DOHH2 (cell line): Measurements from ENCODE around the gene TBL1X.

ENCODE experiments used
- EZH2phosphoT487 ChIP-seq: fragments of 200-600 bp; sonication (generic); IDR thresholded peaks from 2 replicates; pipeline ENCODE4 v1.6.1; 2017; ENCODE audit warnings: borderline replicate concordance, mild to moderate bottlenecking, antibody characterized with exemption, low read length, moderate library complexity, mixed read lengths
- TF ChIP-seq, protein P1 (sequence below): fragments of 200-600 bp; sonication (generic); IDR thresholded peaks from one replicate; pipeline ENCODE4 v1.5.1; 2014; ENCODE audit warnings: antibody characterized with exemption, mild to moderate bottlenecking, low read depth, low read length; ENCODE audit not compliant: poor library complexity, severe bottlenecking

DNA sequence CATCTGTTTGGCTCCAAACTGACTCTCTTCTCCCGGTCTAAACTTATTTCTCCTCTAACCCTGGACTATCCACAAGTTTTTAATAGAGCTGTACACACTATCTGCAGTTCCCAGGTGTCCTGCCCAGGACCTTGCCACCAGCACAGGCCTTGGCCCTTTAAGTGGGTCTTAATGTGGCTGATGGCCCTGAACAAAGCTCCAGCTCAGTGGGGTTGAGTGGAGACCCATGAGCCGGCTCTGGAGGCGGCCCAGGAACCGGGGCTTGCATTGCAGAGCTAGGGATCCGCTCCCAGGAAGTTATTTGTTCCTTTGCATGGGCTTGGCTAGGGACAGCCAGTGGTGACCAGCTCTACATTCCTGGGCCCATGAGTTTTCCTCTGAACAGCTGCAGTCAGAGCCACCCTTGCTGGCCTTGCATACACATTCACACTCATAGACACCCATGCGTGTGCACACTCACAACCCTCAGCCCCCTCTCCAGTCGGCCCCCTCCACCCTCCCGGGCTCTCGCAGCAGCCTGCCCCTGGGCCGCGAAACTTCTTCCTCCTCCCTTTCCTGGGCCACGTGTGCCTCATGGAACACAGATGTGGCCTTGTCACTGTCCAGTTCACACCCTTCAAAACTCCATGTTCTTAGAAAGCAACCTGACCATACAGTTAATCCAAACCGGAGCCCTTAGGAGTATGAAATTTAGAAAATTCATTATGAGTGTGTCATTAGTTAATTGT is 242.6 kb downstream of the TBL1X start:
- TF ChIP-seq, protein P1, sequence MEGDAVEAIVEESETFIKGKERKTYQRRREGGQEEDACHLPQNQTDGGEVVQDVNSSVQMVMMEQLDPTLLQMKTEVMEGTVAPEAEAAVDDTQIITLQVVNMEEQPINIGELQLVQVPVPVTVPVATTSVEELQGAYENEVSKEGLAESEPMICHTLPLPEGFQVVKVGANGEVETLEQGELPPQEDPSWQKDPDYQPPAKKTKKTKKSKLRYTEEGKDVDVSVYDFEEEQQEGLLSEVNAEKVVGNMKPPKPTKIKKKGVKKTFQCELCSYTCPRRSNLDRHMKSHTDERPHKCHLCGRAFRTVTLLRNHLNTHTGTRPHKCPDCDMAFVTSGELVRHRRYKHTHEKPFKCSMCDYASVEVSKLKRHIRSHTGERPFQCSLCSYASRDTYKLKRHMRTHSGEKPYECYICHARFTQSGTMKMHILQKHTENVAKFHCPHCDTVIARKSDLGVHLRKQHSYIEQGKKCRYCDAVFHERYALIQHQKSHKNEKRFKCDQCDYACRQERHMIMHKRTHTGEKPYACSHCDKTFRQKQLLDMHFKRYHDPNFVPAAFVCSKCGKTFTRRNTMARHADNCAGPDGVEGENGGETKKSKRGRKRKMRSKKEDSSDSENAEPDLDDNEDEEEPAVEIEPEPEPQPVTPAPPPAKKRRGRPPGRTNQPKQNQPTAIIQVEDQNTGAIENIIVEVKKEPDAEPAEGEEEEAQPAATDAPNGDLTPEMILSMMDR = no peak
- TF ChIP-seq EZH2phosphoT487 = no peak
